IPS DF 4.7 (cell line): ENCODE measurements around the gene MC3R.
"Not testable (repeated sequence)": the region's sequence is repeated elsewhere in the genome, so short reads cannot be mapped to it uniquely, and the experiment has no call there.

Experiments
- DNase-seq: peaks from one replicate; pipeline ENCODE4 v3.0.0-alpha.2; 2013; ENCODE audit warnings: low spot score; ENCODE audit errors: extremely low read depth

Gene MC3R

DNA sequence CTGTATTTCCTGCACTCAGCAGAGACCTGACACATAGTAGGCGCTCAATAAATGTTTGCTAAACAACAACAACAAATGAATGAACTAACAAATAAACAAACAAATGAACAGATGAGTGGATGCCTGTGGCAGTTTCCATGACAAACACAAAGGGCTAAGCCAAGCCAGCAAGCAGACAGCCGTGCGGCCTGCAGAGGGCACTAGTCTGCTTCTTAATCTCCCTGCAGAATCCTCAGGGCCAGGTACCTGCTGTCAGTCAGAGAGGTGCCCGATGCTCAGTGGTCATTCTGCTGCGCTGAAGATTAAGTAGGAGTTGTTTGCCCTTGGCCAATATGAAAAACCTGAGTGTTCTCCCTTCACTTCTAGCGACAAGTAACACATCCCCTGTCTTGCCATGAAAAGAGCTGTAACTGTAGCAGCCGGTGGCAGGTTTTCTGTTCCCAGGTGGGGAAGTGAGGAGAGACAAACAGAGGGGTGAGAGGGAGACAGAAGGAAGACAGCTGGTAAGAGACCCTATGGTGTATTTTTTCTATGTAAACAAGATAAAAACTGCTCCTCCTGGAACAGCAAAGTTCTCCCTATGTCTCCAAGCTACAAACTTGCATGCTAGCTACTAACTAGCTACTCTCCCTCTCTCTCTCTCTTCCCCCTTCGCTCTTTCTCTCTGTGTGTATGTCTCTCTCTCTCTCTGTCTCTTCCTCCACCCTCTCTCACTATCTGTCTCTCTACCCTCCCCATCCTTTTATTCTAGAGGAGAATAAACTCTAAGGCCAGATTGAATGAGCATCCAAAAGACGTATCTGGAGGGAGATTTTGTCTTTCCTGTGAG is at the start of gene MC3R:
MC3R (plus strand) TSS at position 779 of the 829 bp plus-strand sequence. CDS start 112 bp downstream, outside the sequence.
- no peak for DNase-seq

DNA sequence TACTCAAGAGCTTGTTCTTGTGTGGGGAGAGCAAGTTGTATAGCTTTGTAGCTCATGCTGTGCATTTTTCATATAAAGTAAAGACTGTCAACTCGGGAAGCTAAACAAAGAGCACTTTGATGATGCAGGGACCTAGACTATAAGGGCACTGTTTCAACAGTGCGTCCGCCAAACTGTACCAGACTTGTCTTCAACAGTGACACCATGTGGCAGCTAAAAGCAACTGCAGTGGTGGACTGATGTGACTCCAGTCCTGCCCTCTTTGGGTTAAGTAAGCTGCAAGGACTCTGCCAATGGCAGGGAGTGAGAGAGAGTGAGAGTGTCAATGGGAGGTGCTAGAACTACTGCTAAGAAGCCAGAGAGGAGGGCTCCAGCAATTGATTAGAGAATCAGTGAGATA is 48.1 kb upstream of the MC3R start:
- DNase-seq = no peak

DNA sequence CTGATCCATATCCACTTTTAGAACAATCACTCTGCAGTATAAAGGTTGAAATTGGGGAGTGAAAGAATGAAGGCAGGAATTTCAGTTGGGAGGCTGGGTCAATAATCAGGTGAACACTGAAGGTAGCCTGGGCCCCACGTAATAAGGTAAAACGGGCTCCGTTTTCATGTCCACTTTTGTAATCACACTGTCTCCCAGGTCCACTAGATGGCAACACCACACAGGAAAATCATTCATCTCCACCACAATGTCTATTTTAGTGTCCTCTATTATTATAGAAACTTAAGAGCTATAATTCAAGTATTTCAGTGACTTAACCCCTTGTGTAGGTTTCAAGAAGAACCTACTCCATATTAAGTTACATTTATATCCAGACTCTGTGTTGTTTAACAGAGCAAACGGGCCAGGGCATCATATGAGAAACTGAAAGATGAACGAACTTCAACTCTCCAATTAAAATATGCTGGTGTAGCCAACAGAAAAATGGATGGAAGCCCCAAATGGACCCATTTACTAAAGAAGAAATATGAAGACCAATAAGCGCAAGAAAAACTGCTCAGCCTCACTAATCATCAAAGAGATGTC is 45.9 kb upstream of the MC3R start:
- DNase-seq = no peak

DNA sequence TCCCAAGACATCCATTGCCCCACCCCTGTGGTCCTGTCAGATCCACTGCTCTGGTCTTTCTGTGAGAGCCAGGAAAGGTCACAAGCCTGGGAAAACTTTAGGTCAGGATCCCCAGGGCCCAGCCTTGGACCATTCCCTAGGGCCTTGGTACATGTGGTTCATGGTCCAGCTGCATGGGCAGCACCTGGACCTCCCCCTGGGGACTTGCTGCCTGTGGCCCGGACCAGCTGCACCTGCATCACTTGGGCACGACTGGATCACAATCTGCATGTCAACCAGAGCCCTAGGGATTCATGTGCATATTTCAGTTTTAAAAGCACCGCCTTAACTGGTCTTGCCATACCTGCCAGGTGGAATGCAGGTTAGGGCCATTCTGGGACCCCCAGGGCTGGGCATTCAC is 44.3 kb upstream of the MC3R start:
- DNase-seq = no peak

DNA sequence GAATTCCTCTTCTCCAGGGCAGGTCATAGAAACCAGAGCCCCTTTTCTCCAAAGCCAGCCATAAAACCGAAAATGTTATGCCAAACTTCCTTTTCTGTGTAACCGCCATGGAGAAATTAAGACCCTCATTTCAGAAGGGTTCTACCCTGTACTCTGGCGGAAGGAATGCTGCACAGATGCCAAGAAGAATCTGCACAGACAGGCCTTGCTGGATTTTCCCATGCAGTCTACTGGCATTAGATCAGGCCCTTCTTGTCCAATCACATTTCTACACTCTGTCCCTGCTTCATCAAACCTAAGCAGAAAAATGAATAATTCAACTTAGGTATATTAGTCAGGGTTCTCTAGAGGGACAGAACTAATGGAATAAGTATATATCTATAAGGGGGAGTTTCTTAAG is 43.2 kb upstream of the MC3R start:
- no peak for DNase-seq

DNA sequence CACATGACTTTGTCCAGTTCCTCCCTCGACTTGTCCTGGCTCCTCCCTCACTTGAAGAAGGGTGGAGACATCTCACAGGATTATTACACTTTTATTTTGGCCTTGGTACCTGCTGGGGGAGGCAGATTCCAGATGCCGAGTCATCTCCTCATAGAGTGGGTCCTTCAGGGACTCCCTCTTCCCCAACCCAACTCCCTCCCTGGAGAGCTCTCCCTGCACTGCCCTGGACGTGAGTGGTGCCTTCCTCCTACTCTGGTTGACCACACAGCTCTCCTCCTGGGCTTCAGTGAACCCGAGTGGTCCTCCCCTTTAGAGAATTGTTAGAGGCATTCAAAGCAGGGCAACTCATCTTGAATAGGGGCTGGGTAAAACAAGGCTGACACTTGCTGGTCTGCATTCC is 40.9 kb upstream of the MC3R start:
- DNase-seq = no peak

DNA sequence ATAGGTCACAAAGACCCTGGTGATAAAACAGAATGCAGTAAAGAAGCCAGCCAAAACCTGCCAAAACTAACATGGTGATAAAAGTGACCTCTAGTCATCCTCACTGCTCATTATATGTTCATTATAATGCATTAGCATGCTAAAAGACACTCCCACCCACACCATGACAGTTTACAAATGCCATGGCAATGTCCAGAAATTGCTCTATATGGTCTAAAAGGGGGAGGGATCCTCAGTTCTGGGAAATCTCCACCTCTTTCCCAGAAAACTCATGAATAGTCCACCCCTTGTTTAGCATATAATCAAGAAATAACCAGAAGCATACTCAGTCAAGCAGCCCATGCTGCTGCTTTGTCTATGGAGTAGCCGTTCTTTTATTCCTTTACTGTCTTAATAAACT is 40.4 kb upstream of the MC3R start:
- no peak for DNase-seq

DNA sequence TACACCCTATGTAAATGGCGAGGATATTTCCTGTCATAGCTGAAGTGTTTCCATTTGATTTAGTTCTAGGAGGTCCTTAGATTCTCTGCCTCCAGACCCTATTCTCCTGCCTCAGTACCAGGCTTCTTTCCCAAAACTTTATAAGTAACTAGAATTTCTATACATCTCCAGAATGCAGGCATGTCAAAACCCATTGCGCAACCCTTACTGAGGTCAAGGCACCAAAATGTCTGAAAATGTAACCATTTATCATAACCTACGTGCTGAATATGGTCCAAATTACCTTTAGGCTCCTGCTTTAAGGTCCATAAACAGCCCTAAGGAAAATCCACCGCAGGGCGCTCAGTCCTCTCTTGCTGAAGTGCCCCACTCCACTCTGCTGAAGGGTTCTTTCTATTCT is 37.5 kb upstream of the MC3R start:
- DNase-seq = no peak

DNA sequence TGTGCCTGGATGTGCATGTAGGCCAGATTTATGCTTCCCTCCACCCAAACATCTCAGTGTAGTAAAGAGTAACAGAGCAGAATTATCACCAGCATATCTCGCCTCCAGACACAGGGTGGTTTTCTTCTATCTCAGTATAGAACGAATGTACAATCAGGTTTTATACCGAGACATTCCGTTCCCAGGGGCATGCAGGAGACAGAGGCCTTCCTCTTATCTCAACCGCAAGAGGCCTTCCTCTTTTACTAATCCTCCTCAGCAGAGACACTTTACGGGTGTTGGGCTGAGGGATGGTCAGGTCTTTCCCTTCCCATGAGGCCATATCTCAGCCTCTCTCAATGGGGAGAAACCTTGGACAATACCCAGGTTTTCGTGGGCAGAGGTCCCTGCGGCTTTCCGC is 36.4 kb upstream of the MC3R start:
- no peak for DNase-seq

DNA sequence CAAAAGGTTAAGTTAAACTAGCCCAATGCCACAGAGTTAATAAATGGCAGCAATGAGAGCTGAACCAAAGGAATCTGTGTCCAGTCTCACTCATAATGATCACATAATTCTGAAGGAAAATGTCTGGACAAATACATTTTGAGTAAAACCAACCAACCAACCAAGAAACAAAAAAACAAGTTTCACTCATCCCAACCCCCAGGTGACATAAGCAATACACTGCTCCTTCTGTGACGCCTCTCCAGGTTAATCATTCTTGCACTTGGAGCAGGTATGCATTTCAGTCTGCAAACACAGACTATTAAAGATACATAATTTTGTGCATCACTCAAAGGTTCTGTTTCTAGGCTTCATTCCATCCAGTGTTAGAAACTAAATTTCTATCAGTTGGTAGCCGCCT is 35.2 kb upstream of the MC3R start:
- DNase-seq = no peak

DNA sequence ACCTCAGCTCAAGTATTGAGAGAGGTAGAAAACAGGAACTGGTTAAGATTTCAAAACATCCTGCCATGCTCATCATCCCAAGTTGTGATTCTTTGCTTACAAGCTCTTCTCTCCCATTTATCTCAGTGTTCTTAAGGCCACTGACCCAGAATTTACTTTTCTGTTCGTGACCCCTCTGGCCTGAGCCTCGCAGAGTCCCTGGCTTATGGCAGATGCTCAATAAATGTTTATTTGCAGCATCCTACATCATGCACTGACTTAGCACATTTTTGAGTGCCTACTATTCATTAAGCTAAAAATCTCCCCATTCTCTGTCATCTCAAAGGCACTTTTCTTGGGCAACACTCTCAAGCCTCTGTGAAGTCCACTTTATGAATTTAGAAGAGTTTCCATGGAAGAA is 33.4 kb upstream of the MC3R start:
- no peak for DNase-seq

DNA sequence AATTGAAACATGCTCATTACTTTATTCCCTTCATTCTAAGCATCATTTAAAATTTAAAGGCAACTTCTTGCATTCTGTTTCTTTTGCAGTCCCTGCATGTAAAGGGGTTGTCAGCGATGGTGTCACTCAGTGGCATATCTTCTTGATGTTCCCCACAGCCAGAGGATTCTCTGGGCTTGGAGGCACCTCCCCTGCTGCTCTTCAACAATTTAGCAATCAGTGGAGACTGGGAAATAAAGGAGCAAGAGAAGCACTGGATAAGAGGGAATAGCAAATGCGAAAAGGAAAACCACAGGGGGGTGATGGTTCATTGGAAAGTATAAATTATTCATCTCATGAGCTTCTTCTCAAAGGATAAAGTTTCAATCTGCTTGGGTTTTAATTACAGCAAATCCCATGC is 30.7 kb upstream of the MC3R start:
- DNase-seq = no peak

DNA sequence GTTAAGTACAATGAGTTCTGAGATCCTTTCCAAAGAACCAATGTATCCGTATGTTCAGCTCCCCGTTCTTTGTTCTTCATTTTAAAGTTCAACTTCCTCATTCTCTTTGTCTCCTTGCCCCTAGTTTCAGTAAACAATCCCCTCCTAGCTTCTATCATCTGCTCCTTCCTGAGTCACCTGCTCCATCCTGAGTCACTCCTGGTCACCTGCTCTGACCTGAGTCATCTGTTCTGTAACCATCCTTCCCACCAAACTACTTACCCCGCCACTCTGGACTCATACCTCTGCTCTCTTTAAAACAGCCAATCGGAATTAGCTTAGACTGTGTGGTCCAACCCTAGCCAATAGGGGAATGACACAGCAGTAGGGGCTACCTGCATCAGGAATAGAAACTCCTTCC is 27.3 kb upstream of the MC3R start:
- DNase-seq = not testable (repeated sequence)

DNA sequence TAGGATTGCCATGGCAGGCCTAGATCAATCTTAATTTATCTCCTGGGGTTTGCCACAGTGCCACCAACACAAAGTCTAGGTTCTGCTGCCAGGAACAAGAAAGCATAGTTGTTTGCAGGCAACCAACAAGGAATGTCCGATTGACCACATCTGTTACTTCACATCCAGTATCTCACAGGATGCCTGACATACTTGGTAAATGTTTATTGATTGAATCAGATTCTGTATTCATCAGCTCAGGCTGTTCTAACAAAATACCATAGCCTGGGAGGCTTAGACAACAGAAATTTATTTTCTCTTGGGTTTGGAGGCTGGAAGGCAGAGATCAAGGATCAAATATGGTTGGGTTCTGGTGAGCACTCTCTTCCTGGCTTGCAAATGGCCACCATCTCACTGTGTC is 26.3 kb upstream of the MC3R start:
- no peak for DNase-seq

DNA sequence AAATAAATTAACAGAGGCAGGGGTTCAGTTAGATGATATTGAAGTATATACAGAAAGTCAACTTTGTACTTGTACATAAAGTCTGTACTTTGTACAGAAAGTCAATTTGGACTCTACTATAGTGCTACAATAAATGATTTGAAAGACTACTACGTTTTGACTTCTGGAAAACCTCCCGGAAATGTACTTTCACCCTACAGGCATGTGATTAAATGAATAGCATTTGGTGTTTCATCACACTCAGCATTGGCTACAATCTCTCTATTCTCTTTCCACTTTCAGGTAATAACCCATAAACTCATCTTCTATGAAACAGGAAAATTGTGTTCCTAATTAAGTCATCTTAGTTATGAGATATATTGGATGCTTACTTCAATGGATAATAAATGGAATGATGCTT is 25.6 kb upstream of the MC3R start:
- no peak for DNase-seq

DNA sequence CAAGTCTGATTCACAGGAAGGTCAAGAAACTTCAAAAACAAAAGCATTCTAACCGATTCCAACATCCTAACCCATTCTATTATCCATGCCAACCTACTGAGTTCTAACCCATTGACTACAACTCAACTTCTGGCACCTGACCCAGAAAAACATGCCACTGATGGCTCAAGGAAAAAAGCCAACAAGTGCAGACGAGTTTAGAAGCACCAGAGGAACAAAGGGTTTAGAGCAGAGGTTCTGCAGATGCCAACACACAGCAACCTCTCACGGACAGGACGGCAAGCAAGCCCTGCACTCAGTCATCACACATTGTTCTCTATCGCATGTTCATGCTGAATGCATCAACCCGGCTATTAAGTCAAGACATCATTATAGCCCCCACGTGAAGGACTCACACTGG is 25.2 kb upstream of the MC3R start:
- DNase-seq = no peak

DNA sequence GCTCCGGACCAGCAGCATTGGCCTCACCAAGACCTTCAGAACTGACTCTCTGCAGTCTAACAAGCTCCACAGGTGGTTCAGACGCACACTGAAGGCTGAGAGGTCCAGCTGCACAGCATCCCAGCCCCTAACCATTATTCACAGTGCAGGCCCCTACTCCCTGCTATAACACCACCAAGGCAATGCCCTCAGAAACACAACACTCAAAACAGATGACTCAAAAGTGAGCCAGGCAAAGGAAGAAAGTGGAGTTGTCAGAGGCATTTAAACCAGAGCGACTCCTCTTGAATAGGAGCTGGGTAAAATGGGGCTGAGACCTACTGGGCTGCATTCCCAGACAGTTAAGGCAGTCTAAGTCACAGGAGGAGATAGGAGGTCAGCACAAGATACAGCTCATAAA is 20.5 kb upstream of the MC3R start:
- no peak for DNase-seq

DNA sequence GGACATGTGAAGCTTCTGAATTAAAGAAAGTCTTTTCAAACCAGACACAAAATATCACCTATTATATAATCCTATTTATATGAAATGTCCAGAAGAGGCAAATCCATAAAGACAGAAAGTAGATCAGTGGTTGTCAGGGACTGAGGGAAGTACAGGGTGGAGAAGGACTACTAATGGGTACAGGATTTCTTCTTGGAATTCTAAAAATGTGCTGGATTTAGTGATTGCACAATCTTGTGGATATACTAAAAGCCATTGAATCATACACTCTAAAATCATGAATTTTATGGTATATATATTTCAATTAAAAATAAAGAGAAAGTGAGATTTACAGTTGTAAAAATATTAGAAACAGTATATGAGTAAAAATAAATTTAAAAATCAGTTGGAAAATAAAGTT is 18.7 kb upstream of the MC3R start:
- no peak for DNase-seq

DNA sequence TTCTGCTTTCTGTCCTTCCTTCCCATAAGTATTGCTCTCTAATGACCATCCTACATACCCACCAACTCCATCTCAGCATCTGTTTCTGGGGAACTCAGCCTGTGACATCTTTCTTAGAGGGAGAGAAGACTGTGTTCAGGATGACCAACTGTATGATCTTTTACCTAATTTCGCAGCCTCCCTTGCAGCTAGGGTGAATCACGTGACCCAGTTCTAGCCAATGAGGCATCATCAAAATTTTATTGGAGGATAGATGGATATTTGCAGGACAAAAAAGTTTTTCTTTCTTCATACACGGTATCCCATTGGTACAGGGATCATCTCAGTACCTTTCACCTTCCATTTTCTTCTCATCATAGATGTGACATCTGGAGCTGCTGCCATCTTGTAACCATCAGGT is 14.4 kb upstream of the MC3R start:
- DNase-seq = no peak

DNA sequence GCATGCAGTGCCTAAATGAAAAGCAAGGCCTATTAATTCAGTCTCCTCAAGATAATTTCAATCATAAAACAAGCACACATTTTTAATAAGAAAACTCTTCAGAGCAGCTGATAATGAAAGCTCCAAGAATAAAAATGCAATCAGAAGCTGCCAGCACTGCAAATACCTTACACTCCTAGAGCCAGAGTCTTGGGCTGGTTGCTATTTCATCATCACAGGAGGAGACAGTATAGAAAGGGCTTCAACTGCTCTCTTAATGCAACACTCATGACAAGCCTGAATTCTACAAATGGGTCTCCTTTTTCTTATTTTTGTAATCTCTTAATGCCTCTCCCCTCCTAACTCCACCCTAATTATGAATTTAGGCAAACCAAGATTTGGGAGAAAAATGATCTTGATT is 11.2 kb upstream of the MC3R start:
- DNase-seq = no peak

DNA sequence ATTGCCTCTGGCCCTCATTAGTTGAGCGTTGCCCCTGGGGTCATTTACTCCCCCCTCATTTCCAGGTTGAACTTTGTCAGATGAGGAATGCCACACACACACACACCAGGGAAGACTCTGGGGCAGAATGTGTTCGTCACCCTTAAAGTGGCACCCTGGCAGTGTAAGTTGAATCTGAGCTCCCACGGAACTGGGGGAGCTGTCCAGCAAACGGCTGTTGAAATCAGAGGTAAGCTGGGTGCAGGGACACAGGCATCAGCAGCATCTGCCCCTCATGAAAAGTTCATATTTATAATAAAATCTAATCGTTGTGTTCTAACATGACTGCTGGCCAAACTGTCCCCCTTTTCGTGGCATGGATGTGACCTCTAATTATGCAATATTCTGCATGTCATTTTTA is 4.3 kb upstream of the MC3R start:
- DNase-seq = no peak

DNA sequence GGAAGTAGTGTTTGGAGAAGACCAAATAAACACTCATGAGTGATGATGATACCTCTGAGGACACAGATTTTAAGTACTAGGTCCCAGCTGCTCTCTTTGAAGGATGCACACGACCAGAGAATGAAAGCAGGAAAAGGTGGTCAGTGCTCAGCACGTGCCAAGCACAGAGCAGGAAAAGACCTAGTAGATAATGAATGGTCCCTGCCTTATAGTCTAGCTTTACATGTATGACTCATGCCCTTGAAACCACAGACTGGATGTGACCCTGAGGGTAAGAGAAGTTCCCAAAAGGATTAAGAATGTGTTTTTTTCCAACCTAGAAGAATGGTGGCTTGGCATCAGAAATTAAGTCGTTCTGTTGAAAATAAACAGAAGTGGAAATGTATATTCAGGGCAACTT is 2.8 kb upstream of the MC3R start:
- no peak for DNase-seq

DNA sequence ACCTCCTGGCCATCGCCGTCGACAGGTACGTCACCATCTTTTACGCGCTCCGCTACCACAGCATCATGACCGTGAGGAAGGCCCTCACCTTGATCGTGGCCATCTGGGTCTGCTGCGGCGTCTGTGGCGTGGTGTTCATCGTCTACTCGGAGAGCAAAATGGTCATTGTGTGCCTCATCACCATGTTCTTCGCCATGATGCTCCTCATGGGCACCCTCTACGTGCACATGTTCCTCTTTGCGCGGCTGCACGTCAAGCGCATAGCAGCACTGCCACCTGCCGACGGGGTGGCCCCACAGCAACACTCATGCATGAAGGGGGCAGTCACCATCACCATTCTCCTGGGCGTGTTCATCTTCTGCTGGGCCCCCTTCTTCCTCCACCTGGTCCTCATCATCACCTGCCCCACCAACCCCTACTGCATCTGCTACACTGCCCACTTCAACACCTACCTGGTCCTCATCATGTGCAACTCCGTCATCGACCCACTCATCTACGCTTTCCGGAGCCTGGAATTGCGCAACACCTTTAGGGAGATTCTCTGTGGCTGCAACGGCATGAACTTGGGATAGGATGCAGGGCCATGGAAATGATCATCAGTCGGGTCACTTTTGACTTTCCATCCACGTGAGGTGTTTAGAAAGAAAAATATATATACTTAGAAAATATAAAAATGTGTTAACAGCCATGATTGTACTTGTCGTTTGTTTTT is 868 bp downstream of the MC3R start:
- no peak for DNase-seq
